HCT116 (cell line): ENCODE data around the gene TPST1.

ENCODE experiments used
- CEBPB ChIP-seq: IDR thresholded peaks from 2 replicates; pipeline ENCODE4 v1.6.1; 2012; ENCODE audit warnings: low read depth
- EZH2 ChIP-seq: fragments of 200-600 bp; sonication (generic); IDR thresholded peaks from 2 replicates; pipeline ENCODE4 v1.6.1; 2017; ENCODE audit warnings: antibody characterized with exemption, mixed run types
- EZH2phosphoT487 ChIP-seq: fragments of 200-600 bp; IDR thresholded peaks from 2 replicates; pipeline ENCODE4 v1.6.1; 2018; ENCODE audit warnings: antibody characterized with exemption, borderline replicate concordance
- FOSL1 ChIP-seq: IDR thresholded peaks from 2 replicates; pipeline ENCODE4 v1.6.1; 2012; ENCODE audit warnings: low read depth
- POLR2A ChIP-seq: IDR thresholded peaks from 2 replicates; pipeline ENCODE4 v1.7.0; 2011; ENCODE audit warnings: borderline replicate concordance; ENCODE audit not compliant: insufficient read depth, insufficient read length; ENCODE audit errors: extremely low read depth
- POLR2AphosphoS5 ChIP-seq: IDR thresholded peaks from 2 replicates; pipeline ENCODE4 v1.6.1; 2011; ENCODE audit warnings: mild to moderate bottlenecking, low read depth, low read length, moderate library complexity
- RAD21 ChIP-seq: IDR thresholded peaks from 2 replicates; pipeline ENCODE4 v1.6.1; 2012; ENCODE audit warnings: low read depth, mild to moderate bottlenecking
- SIN3A ChIP-seq: IDR thresholded peaks from 2 replicates; pipeline ENCODE4 v1.6.1; 2012; ENCODE audit warnings: low read depth
- SP1 ChIP-seq: IDR thresholded peaks from 2 replicates; pipeline ENCODE4 v1.6.1; 2012; ENCODE audit warnings: low read depth
- SRF ChIP-seq: IDR thresholded peaks from 2 replicates; pipeline ENCODE4 v1.6.1; 2012; ENCODE audit warnings: low read depth
- ZNF274 ChIP-seq: fragments of 200-500 bp; sonication (Bioruptor generic); IDR thresholded peaks from 2 replicates; pipeline ENCODE4 v1.6.1; 2014; ENCODE audit warnings: mild to moderate bottlenecking, low read depth, low read length, inconsistent platforms
- TF ChIP-seq, protein P1 (sequence below), 3 experiments: fragments of 200-600 bp in 1 of 3; sonication (generic) in 1 of 3; IDR thresholded peaks in 2 of 3; conservative IDR thresholded peaks in 1 of 3; 2 replicates each; pipeline ENCODE4 v1.5.1; 2012 to 2017; ENCODE audit warnings: low read depth in 2 of 3, low read length in 2 of 3, antibody characterized with exemption in 1 of 3, borderline replicate concordance in 1 of 3, control low read depth in 1 of 3, mild to moderate bottlenecking in 1 of 3, mixed read lengths in 1 of 3, mixed run types in 1 of 3, moderate library complexity in 1 of 3; ENCODE audit not compliant: insufficient read depth in 1 of 3
- TF ChIP-seq, protein P2 (sequence below): IDR thresholded peaks from 2 replicates; pipeline ENCODE4 v1.6.1; 2012; ENCODE audit warnings: low read depth

DNA sequence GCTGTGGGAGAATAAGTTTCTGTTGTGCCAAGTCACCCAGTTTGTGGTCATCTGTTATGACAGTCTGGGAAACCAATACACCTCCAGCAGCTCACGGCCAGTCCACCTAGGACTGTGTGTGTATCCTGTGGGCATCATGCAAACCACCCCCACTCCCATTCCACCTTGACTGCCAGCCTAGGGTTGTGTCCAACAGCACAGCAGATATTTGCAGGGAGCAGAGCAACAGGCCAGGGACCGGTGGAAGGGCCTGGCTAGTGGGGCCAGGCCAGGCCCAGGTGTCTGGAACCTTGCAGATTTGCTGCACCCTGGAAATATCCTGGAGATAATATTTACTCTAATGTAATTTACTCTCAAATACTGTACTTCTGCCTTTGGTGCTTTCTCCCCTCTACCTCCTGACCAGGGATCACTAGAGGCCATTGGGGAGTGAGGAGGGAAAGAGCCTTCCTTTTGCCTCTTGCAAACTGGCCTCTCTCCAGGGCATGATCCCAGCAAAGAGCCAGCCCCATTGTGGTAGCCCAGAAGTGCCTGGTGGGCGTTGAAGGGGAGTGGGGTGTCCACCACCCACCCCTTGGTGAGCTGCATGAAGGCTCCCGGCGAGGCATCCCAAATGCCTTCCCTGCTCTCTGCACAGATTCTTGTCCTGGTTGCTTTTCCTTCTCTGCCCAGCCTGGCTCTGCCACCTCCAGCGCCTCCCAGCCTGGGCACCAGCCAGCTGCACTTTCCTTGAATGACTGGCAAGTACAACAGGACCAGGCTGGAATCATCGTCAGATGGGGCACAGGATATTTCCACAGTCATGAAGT lies 15.2 kb upstream of the TPST1 start:
- no peak for TF ChIP-seq POLR2AphosphoS5
- TF ChIP-seq SIN3A: no peak
- no peak for TF ChIP-seq CEBPB
- TF ChIP-seq EZH2: no peak
- TF ChIP-seq, protein P1, sequence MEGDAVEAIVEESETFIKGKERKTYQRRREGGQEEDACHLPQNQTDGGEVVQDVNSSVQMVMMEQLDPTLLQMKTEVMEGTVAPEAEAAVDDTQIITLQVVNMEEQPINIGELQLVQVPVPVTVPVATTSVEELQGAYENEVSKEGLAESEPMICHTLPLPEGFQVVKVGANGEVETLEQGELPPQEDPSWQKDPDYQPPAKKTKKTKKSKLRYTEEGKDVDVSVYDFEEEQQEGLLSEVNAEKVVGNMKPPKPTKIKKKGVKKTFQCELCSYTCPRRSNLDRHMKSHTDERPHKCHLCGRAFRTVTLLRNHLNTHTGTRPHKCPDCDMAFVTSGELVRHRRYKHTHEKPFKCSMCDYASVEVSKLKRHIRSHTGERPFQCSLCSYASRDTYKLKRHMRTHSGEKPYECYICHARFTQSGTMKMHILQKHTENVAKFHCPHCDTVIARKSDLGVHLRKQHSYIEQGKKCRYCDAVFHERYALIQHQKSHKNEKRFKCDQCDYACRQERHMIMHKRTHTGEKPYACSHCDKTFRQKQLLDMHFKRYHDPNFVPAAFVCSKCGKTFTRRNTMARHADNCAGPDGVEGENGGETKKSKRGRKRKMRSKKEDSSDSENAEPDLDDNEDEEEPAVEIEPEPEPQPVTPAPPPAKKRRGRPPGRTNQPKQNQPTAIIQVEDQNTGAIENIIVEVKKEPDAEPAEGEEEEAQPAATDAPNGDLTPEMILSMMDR (IDR thresholded peaks at IDR 0.05 in 2 of 3, conservative IDR thresholded peaks at IDR 0.05 in 1 of 3; ENCODE audit: borderline replicate concordance in 1 of 3, insufficient read depth in 1 of 3, low read depth in 2 of 3, low read length in 2 of 3): no peak
- TF ChIP-seq SP1: no peak
- TF ChIP-seq, protein P2, sequence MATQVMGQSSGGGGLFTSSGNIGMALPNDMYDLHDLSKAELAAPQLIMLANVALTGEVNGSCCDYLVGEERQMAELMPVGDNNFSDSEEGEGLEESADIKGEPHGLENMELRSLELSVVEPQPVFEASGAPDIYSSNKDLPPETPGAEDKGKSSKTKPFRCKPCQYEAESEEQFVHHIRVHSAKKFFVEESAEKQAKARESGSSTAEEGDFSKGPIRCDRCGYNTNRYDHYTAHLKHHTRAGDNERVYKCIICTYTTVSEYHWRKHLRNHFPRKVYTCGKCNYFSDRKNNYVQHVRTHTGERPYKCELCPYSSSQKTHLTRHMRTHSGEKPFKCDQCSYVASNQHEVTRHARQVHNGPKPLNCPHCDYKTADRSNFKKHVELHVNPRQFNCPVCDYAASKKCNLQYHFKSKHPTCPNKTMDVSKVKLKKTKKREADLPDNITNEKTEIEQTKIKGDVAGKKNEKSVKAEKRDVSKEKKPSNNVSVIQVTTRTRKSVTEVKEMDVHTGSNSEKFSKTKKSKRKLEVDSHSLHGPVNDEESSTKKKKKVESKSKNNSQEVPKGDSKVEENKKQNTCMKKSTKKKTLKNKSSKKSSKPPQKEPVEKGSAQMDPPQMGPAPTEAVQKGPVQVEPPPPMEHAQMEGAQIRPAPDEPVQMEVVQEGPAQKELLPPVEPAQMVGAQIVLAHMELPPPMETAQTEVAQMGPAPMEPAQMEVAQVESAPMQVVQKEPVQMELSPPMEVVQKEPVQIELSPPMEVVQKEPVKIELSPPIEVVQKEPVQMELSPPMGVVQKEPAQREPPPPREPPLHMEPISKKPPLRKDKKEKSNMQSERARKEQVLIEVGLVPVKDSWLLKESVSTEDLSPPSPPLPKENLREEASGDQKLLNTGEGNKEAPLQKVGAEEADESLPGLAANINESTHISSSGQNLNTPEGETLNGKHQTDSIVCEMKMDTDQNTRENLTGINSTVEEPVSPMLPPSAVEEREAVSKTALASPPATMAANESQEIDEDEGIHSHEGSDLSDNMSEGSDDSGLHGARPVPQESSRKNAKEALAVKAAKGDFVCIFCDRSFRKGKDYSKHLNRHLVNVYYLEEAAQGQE: no peak
- TF ChIP-seq ZNF274: no peak
- TF ChIP-seq POLR2A: no peak
- TF ChIP-seq RAD21: no peak
- no peak for TF ChIP-seq SRF
- no peak for TF ChIP-seq EZH2phosphoT487
- no peak for TF ChIP-seq FOSL1
